HCT116 (cell line): ENCODE data around the gene CYP3A4. TPM values are rescaled to one million over a fixed set of nuclear protein-coding genes. Genes with fewer than 3 reads are reported as not detected.

Experiments
- ATAC-seq: fragments of 200-7000 bp; cut with Tn5 transposase; 2 replicates; pipeline ENCODE4 v1.9.1; 2020; ENCODE audit warnings: mild to moderate bottlenecking, moderate library complexity
- BruUV-seq: library from RNA; stranded (reverse); fragments of 400-500 nt; replicated peaks from 2 replicates; lab custom pipeline; 2021; lab: Mats Ljungman, UMichigan
- CTCF ChIA-PET: fragments of 300-600 bp; sonication (Branson Sonifier 250); formaldehyde crosslinking; loops from one replicate; lab custom pipeline; 2021; ENCODE audit warnings: antibody characterized with exemption; lab: Charles Lee
- POLR2A ChIA-PET: fragments of 300-600, 350-600 bp; sonication (Branson Sonifier 250); formaldehyde crosslinking; loops from one replicate; lab custom pipeline; 2021; ENCODE audit warnings: antibody characterized with exemption; lab: Charles Lee
- RAD21 ChIA-PET, 2 experiments: fragments of 300-600 bp; sonication (Branson Sonifier 250); formaldehyde crosslinking; loops; one replicate each; lab custom pipeline; 2023; ENCODE audit warnings: low total read pairs in 2 of 2; ENCODE audit not compliant: uncharacterized antibody in 2 of 2, unreplicated experiment in 2 of 2, low non-redundant PET in 1 of 2; lab: Charles Lee
- DNase-seq: peaks from one replicate; pipeline ENCODE4 v3.0.0-alpha.2; 2010; ENCODE audit warnings: low read depth, low spot score
- H2AFZ ChIP-seq: fragments of 200-600 bp; shearing (Covaris generic), sonication (generic); 2 replicates; pipeline ENCODE4 v1.6.1; 2017; ENCODE audit warnings: low read depth, mixed run types, mixed read lengths, antibody characterized with exemption, low read length; ENCODE audit not compliant: poor library complexity, severe bottlenecking
- H3K27ac ChIP-seq: 2 replicates; pipeline ENCODE4 v1.5.1; 2012; ENCODE audit warnings: low read depth, low read length
- H3K27me3 ChIP-seq: fragments of 200-600 bp; sonication (generic); 2 replicates; pipeline ENCODE4 v1.6.1; 2016; ENCODE audit warnings: mixed run types, low read length, mixed read lengths; ENCODE audit not compliant: insufficient read depth
- H3K36me3 ChIP-seq, 2 experiments: fragments of 200-500 bp in 1 of 2; fragments of 200-600 bp in 1 of 2; sonication (Bioruptor generic) in 1 of 2; sonication (generic) in 1 of 2; 2 replicates each; pipeline versions ENCODE4 v1.5.1 to v1.6.1; 2014 to 2016; ENCODE audit warnings: low read length in 2 of 2, inconsistent platforms in 1 of 2, mixed read lengths in 1 of 2, mixed run types in 1 of 2; ENCODE audit not compliant: insufficient read depth in 2 of 2, control insufficient read depth in 1 of 2
- H3K4me1 ChIP-seq, 2 experiments: fragments of 200-600 bp in 1 of 2; sonication (generic) in 1 of 2; 2 replicates each; pipeline versions ENCODE4 v1.5.1 to v1.6.1; 2012 to 2017; ENCODE audit warnings: low read length in 2 of 2, inconsistent platforms in 1 of 2, mild to moderate bottlenecking in 1 of 2, mixed read lengths in 1 of 2, mixed run types in 1 of 2, moderate library complexity in 1 of 2; ENCODE audit not compliant: insufficient read depth in 2 of 2, control insufficient read depth in 1 of 2
- H3K4me2 ChIP-seq: fragments of 200-600 bp; sonication (generic); 2 replicates; pipeline ENCODE4 v1.6.1; 2017; ENCODE audit warnings: mixed run types, low read length, mixed read lengths
- H3K4me3 ChIP-seq, 2 experiments: fragments of 200-600 bp in 1 of 2; sonication (generic) in 1 of 2; replicated peaks in 1 of 2; 2 replicates each; pipeline ENCODE4 v1.5.1; 2011 to 2016; ENCODE audit warnings: low read length in 2 of 2, control low read depth in 1 of 2, low read depth in 1 of 2, mild to moderate bottlenecking in 1 of 2, mixed read lengths in 1 of 2, mixed run types in 1 of 2
- H3K79me2 ChIP-seq: fragments of 200-600 bp; sonication (generic); 2 replicates; pipeline ENCODE4 v1.6.1; 2017; ENCODE audit warnings: mild to moderate bottlenecking, mixed run types, low read length, moderate library complexity, mixed read lengths; ENCODE audit not compliant: insufficient read depth
- H3K9ac ChIP-seq: fragments of 200-600 bp; sonication (generic); 2 replicates; pipeline ENCODE4 v1.6.1; 2016; ENCODE audit warnings: low read length, mixed read lengths
- H3K9me2 ChIP-seq: fragments of 200-600 bp; sonication (generic), shearing (Covaris generic); 2 replicates; pipeline ENCODE4 v1.6.1; 2017; ENCODE audit warnings: mixed run types, mild to moderate bottlenecking, moderate library complexity; ENCODE audit not compliant: insufficient read depth
- H3K9me3 ChIP-seq, 2 experiments: fragments of 200-500 bp in 1 of 2; fragments of 200-600 bp in 1 of 2; sonication (Bioruptor generic) in 1 of 2; sonication (generic) in 1 of 2; 2 replicates each; pipeline ENCODE4 v1.6.1; 2014 to 2017; ENCODE audit warnings: low read length in 2 of 2, mixed read lengths in 2 of 2, inconsistent platforms in 1 of 2, low read depth in 1 of 2, mild to moderate bottlenecking in 1 of 2, mixed run types in 1 of 2, moderate library complexity in 1 of 2; ENCODE audit not compliant: control insufficient read depth in 1 of 2, insufficient read depth in 1 of 2
- H4K20me1 ChIP-seq: fragments of 200-600 bp; sonication (generic), shearing (Covaris generic); 2 replicates; pipeline ENCODE4 v1.6.1; 2017; ENCODE audit warnings: mixed run types, mild to moderate bottlenecking, moderate library complexity; ENCODE audit not compliant: insufficient read depth
- EGR1 ChIP-seq: IDR thresholded peaks from 2 replicates; pipeline ENCODE4 v1.6.1; 2012; ENCODE audit warnings: low read depth
- EZH2 ChIP-seq: fragments of 200-600 bp; sonication (generic); IDR thresholded peaks from 2 replicates; pipeline ENCODE4 v1.6.1; 2017; ENCODE audit warnings: antibody characterized with exemption, mixed run types
- POLR2AphosphoS5 ChIP-seq: IDR thresholded peaks from 2 replicates; pipeline ENCODE4 v1.6.1; 2011; ENCODE audit warnings: mild to moderate bottlenecking, low read depth, low read length, moderate library complexity
- SIN3A ChIP-seq: IDR thresholded peaks from 2 replicates; pipeline ENCODE4 v1.6.1; 2012; ENCODE audit warnings: low read depth
- SP1 ChIP-seq: IDR thresholded peaks from 2 replicates; pipeline ENCODE4 v1.6.1; 2012; ENCODE audit warnings: low read depth
- SRF ChIP-seq: IDR thresholded peaks from 2 replicates; pipeline ENCODE4 v1.6.1; 2012; ENCODE audit warnings: low read depth
- YY1 ChIP-seq: IDR thresholded peaks from 2 replicates; pipeline ENCODE4 v1.6.1; 2011; ENCODE audit warnings: low read length, low read depth, moderate library complexity, mild to moderate bottlenecking; ENCODE audit not compliant: insufficient replicate concordance; ENCODE audit errors: extremely low read depth
- ZNF274 ChIP-seq: fragments of 200-500 bp; sonication (Bioruptor generic); IDR thresholded peaks from 2 replicates; pipeline ENCODE4 v1.6.1; 2014; ENCODE audit warnings: mild to moderate bottlenecking, low read depth, low read length, inconsistent platforms
- intact Hi-C: fragments of 100-400 bp; cut with micrococcal nuclease; formaldehyde crosslinking; loops from 2 replicates; pipeline ENCODE4 v1.10.0; 2022
- total RNA-seq: library from RNA; stranded (reverse); gene quantifications from one replicate; pipeline ENCODE4 v1.2.1, GENCODE V29; 2021; ENCODE audit not compliant: unreplicated experiment
- TF ChIP-seq, protein P1 (sequence below): IDR thresholded peaks from 2 replicates; pipeline ENCODE4 v1.6.1; 2012; ENCODE audit warnings: low read depth
- TF ChIP-seq, protein P2 (sequence below): IDR thresholded peaks from 2 replicates; pipeline ENCODE4 v1.6.1; 2012

CYP3A4 gene
- total RNA-seq, 1 experiment from 2014 or later = 0.25 TPM

DNA sequence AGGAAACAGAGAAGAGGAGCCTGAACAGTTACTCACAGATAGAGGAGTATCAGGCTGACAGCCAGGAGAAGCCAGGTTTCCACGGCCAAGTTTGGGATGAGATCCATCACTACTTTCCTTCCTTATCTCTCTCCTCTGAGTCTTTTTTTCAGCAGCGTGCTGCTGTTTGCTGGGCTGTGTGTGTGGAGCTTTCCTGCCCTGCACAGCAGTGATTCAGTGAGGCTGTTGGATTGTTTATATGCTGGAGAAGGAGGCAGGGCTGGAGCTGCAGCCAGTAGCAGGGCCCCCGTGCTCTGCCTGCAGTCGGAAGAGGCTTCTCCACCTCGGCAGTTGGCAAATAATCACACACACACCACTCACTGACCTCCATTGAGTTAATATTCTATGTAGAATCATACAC, 49.0 kb downstream of the CYP3A4 start, which contains the start of gene CYP3A7:
Gene CYP3A7, minus strand, starts transcription at position 210 of the 400 bp plus-strand sequence. Its CDS starts 103 bp downstream, at position 107.
- no peak for DNase-seq
- no peak within 1 kb of the TSS for H3K9ac ChIP-seq
- no peaks in the 10 kb centered on the region for H3K79me2 ChIP-seq
- H3K4me2 ChIP-seq = no peak within 1 kb of the TSS
- TF ChIP-seq EGR1 (no peak), POLR2AphosphoS5 (no peak), SP1 (no peak), EZH2 (no peak), YY1 (no peak), SIN3A (no peak), ZNF274 (no peak), SRF (no peak)
- TF ChIP-seq, protein P1, sequence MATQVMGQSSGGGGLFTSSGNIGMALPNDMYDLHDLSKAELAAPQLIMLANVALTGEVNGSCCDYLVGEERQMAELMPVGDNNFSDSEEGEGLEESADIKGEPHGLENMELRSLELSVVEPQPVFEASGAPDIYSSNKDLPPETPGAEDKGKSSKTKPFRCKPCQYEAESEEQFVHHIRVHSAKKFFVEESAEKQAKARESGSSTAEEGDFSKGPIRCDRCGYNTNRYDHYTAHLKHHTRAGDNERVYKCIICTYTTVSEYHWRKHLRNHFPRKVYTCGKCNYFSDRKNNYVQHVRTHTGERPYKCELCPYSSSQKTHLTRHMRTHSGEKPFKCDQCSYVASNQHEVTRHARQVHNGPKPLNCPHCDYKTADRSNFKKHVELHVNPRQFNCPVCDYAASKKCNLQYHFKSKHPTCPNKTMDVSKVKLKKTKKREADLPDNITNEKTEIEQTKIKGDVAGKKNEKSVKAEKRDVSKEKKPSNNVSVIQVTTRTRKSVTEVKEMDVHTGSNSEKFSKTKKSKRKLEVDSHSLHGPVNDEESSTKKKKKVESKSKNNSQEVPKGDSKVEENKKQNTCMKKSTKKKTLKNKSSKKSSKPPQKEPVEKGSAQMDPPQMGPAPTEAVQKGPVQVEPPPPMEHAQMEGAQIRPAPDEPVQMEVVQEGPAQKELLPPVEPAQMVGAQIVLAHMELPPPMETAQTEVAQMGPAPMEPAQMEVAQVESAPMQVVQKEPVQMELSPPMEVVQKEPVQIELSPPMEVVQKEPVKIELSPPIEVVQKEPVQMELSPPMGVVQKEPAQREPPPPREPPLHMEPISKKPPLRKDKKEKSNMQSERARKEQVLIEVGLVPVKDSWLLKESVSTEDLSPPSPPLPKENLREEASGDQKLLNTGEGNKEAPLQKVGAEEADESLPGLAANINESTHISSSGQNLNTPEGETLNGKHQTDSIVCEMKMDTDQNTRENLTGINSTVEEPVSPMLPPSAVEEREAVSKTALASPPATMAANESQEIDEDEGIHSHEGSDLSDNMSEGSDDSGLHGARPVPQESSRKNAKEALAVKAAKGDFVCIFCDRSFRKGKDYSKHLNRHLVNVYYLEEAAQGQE = no peak
- TF ChIP-seq, protein P2, sequence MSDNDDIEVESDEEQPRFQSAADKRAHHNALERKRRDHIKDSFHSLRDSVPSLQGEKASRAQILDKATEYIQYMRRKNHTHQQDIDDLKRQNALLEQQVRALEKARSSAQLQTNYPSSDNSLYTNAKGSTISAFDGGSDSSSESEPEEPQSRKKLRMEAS = no peak
- POLR2A ChIA-PET = no interaction called here
- no peaks in the 10 kb centered on the region for H3K4me1 ChIP-seq
- intact Hi-C loops = no loop called here
- no peak for ATAC-seq
- H3K27ac ChIP-seq = no peak within 1 kb of the TSS
- CTCF ChIA-PET = no interaction called here
- H3K9me2 ChIP-seq = no peaks in the 10 kb centered on the region
- RAD21 ChIA-PET = no interaction called here
- no peak within 1 kb of the TSS for H2AFZ ChIP-seq
- H3K4me3 ChIP-seq = no peak within 1 kb of the TSS
- no peaks in the 10 kb centered on the region for H4K20me1 ChIP-seq
- BruUV-seq = no TSS peak
- H3K9me3 ChIP-seq = no peaks in the 10 kb centered on the region
- H3K27me3 ChIP-seq = no peaks in the 10 kb centered on the region
- H3K36me3 ChIP-seq = no peaks in the 10 kb centered on the region
